Gastroesophageal sphincter (tissue), 4 donors: ENCODE results near the gene SRP68. TPM values are rescaled to one million over a fixed set of nuclear protein-coding genes. Genes with fewer than 3 reads are reported as not detected.

Experiments
- ATAC-seq: fragments of 150-250 bp; one replicate; pipeline ENCODE4 v1.9.1; 2016; ENCODE audit warnings: mild to moderate bottlenecking, moderate library complexity
- H3K27ac ChIP-seq, 4 donors: fragments of 200-600 bp; sonication (generic) in 3 of 4; 1 replicate in 3 of 4; 2 replicates in 1 of 4; pipeline ENCODE4 v1.5.1; 2016 to 2019
- H3K27me3 ChIP-seq: fragments of 200-600 bp; sonication (generic); one replicate; pipeline ENCODE4 v1.5.1; 2019
- H3K36me3 ChIP-seq, 2 donors: fragments of 200-600 bp; sonication (generic); one replicate each; pipeline ENCODE4 v1.5.1; 2019; ENCODE audit warnings: control low read depth in 1 of 2
- H3K4me1 ChIP-seq, 3 donors: fragments of 200-600 bp; sonication (generic); 1 replicate in 2 of 3; 2 replicates in 1 of 3; pipeline ENCODE4 v1.5.1; 2016 to 2019; ENCODE audit warnings: control low read depth in 2 of 3
- H3K4me3 ChIP-seq, 2 donors: fragments of 200-600 bp; sonication (generic); one replicate each; pipeline ENCODE4 v1.5.1; 2019; ENCODE audit warnings: mild to moderate bottlenecking in 1 of 2, moderate library complexity in 1 of 2
- H3K9me3 ChIP-seq, 3 donors: fragments of 200-600 bp; sonication (generic); one replicate each; pipeline ENCODE4 v1.5.1; 2017 to 2019; ENCODE audit warnings: control low read depth in 2 of 3
- CTCF ChIP-seq, 4 experiments: fragments of 200-600 bp in 2 of 4; fragments of 450-650 bp in 2 of 4; sonication (generic) in 1 of 4; IDR thresholded peaks; one replicate each; pipeline ENCODE4 v1.5.1; 2017 to 2019; ENCODE audit warnings: antibody characterized with exemption in 4 of 4, mild to moderate bottlenecking in 2 of 4, moderate library complexity in 2 of 4
- EP300 ChIP-seq: sonication (generic); formaldehyde crosslinking; IDR thresholded peaks from one replicate; pipeline ENCODE4 v1.6.1; 2017; ENCODE audit warnings: antibody characterized with exemption, mild to moderate bottlenecking
- POLR2A ChIP-seq, 2 donors: fragments of 450-650 bp; IDR thresholded peaks; one replicate each; pipeline ENCODE4 v1.6.1; 2017; ENCODE audit warnings: antibody characterized with exemption in 2 of 2, mild to moderate bottlenecking in 2 of 2, moderate library complexity in 1 of 2
- POLR2AphosphoS5 ChIP-seq: sonication (generic); formaldehyde crosslinking; IDR thresholded peaks from one replicate; pipeline ENCODE4 v1.6.1; 2017; ENCODE audit warnings: antibody characterized with exemption
- WGBS, 2 donors: methylation state at CpG; one replicate each; pipeline ENCODE4 v1.1.5; 2018; ENCODE audit warnings: low coverage in 1 of 2; 5-methylcytosine and 5-hydroxymethylcytosine counted together
- total RNA-seq, 4 donors: library from RNA; depleted of rRNA; stranded (reverse); fragments of >200 nt; gene quantifications; one replicate each; pipeline ENCODE4 v1.1.0, GENCODE V29; 2016

Gene SRP68
- total RNA-seq, 4 donors from 2014 or later = 43.0 to 63.8 (median 48.7) TPM

- TF ChIP-seq CTCF (IDR thresholded peaks at IDR 0.05) (no peak), POLR2AphosphoS5 (no peak), EP300 (no peak), POLR2A (IDR thresholded peaks at IDR 0.05) (no peak)
- Histone ChIP-seq H3K27me3 (peaks cover 10% of the 10 kb centered on the region), H3K9me3 (no peaks in the 10 kb centered on the region), H3K4me3 (no peak overlapping the region), H3K36me3 (no peaks in the 10 kb centered on the region), H3K4me1 (no peaks in the 10 kb centered on the region), H3K27ac (no peak overlapping the region)
- 60% methylated on average over 1 of the region's 15 CpGs; no CpG with 5 or more reads in 1 of the 2 donors for WGBS, 2 donors
- no peak for ATAC-seq
These were observed 45.6 kb downstream of the SRP68 start for GRCh38 chr17:76026714-76027158.

GRCh38 chr17:76025294-76025693 lies 47.0 kb downstream of the SRP68 start:
- no peak for ATAC-seq
- H3K36me3 ChIP-seq = no peaks in the 10 kb centered on the region
- no peak overlapping the region for H3K4me3 ChIP-seq
- no peak overlapping the region for H3K27ac ChIP-seq
- no peak for TF ChIP-seq CTCF (IDR thresholded peaks at IDR 0.05)
- TF ChIP-seq EP300 = no peak
- no peak for TF ChIP-seq POLR2A (IDR thresholded peaks at IDR 0.05)
- H3K4me1 ChIP-seq = no peaks in the 10 kb centered on the region
- no peaks in the 10 kb centered on the region for H3K9me3 ChIP-seq
- 80% methylated on average over 1 of the region's 12 CpGs; no CpG with 5 or more reads in 1 of the 2 donors for WGBS, 2 donors
- peaks cover 16% of the 10 kb centered on the region for H3K27me3 ChIP-seq

GRCh38 chr17:76024353-76024752 lies 48.0 kb downstream of the SRP68 start:
- no CpG with 5 or more reads among the region's 9 CpGs for WGBS, 2 donors
- Histone ChIP-seq H3K4me3 (no peak overlapping the region), H3K27ac (no peak overlapping the region), H3K27me3 (peaks cover 16% of the 10 kb centered on the region), H3K36me3 (no peaks in the 10 kb centered on the region), H3K9me3 (no peaks in the 10 kb centered on the region), H3K4me1 (no peaks in the 10 kb centered on the region)
- ATAC-seq = no peak
- TF ChIP-seq POLR2AphosphoS5 (no peak), POLR2A (IDR thresholded peaks at IDR 0.05) (no peak), EP300 (no peak), CTCF (IDR thresholded peaks at IDR 0.05) (no peak)

GRCh38 chr17:76023900-76024237 lies 48.4 kb downstream of the SRP68 start:
- 100% methylated on average over 2 of the region's 9 CpGs; no CpG with 5 or more reads in 1 of the 2 donors for WGBS, 2 donors
- Histone ChIP-seq H3K36me3 (no peaks in the 10 kb centered on the region), H3K4me1 (no peaks in the 10 kb centered on the region), H3K27ac (no peak overlapping the region), H3K9me3 (no peaks in the 10 kb centered on the region), H3K27me3 (peaks cover 16% of the 10 kb centered on the region), H3K4me3 (no peak overlapping the region)
- no peak for ATAC-seq
- TF ChIP-seq POLR2A (IDR thresholded peaks at IDR 0.05) (no peak), POLR2AphosphoS5 (no peak), CTCF (IDR thresholded peaks at IDR 0.05) (no peak), EP300 (no peak)

- TF ChIP-seq CTCF (IDR thresholded peaks at IDR 0.05) (no peak), POLR2AphosphoS5 (no peak), EP300 (no peak), POLR2A (IDR thresholded peaks at IDR 0.05) (no peak)
- 92 to 100% methylated on average over 1 to 2 of the region's 28 CpGs for WGBS, 2 donors
- ATAC-seq = no peak
These were observed 49.1 kb downstream of the SRP68 start for GRCh38 chr17:76022973-76023899.

More at GRCh38 chr17:76022973-76023899, 49.1 kb downstream of the SRP68 start:
- Histone ChIP-seq H3K36me3 (no peaks in the 10 kb centered on the region), H3K4me1 (no peaks in the 10 kb centered on the region), H3K27ac (no peak overlapping the region), H3K9me3 (no peaks in the 10 kb centered on the region), H3K4me3 (no peak overlapping the region), H3K27me3 (peaks cover 16% of the 10 kb centered on the region)
